Liver (tissue), 3 donors: ENCODE data around the gene SAMD4A.

ENCODE experiments used
- RAD21 ChIP-seq, 2 donors: IDR thresholded peaks; 2 replicates each; pipeline ENCODE4 v1.6.1; 2016; ENCODE audit warnings: antibody characterized with exemption in 2 of 2, mild to moderate bottlenecking in 2 of 2
- TAF1 ChIP-seq: conservative IDR thresholded peaks from 2 replicates; pipeline ENCODE4 v1.6.1; 2016; ENCODE audit warnings: antibody characterized with exemption, mild to moderate bottlenecking
- YY1 ChIP-seq: IDR thresholded peaks from 2 replicates; pipeline ENCODE4 v1.6.1; 2016; ENCODE audit warnings: antibody characterized with exemption, mild to moderate bottlenecking
- TF ChIP-seq, protein P1 (sequence below): IDR thresholded peaks from 2 replicates; pipeline ENCODE4 v1.6.1; 2016; ENCODE audit warnings: antibody characterized with exemption
- TF ChIP-seq, protein P2 (sequence below): fragments of 150-350 bp; IDR thresholded peaks from 2 replicates; pipeline ENCODE4 v1.5.1; 2017; ENCODE audit warnings: improper control_type of control experiment, low read depth, low read length; ENCODE audit not compliant: missing input control
- TF ChIP-seq, protein P3 (sequence below): IDR thresholded peaks from 2 replicates; pipeline ENCODE4 v1.6.1; 2016; ENCODE audit warnings: antibody characterized with exemption, mild to moderate bottlenecking
- donor health status: healthy.
- donor health status: healthy.

DNA sequence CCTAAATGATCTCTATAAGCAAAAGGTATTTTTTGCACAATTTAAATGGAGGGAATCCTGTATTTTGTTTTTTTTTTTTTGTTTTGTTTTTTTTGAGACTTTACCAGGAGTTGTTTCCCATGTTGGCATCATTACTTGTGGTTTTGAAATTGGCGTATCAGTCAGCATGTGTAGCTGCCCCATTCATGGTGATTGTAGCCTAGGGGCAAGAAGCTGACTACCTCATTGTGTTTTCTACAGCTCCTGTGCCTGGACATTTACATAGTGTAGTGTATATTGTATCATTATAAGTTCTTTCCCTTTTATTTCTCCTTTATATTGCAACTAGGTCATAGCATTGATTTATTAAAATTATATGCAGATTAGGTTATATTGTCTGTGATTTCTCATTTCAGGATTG, 24.5 kb downstream of the SAMD4A start:
- TF ChIP-seq RAD21 (IDR thresholded peaks at IDR 0.05) (no peak), YY1 (no peak), TAF1 (no peak)
- TF ChIP-seq, protein P1, sequence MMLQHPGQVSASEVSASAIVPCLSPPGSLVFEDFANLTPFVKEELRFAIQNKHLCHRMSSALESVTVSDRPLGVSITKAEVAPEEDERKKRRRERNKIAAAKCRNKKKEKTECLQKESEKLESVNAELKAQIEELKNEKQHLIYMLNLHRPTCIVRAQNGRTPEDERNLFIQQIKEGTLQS: no peak
- TF ChIP-seq, protein P2, sequence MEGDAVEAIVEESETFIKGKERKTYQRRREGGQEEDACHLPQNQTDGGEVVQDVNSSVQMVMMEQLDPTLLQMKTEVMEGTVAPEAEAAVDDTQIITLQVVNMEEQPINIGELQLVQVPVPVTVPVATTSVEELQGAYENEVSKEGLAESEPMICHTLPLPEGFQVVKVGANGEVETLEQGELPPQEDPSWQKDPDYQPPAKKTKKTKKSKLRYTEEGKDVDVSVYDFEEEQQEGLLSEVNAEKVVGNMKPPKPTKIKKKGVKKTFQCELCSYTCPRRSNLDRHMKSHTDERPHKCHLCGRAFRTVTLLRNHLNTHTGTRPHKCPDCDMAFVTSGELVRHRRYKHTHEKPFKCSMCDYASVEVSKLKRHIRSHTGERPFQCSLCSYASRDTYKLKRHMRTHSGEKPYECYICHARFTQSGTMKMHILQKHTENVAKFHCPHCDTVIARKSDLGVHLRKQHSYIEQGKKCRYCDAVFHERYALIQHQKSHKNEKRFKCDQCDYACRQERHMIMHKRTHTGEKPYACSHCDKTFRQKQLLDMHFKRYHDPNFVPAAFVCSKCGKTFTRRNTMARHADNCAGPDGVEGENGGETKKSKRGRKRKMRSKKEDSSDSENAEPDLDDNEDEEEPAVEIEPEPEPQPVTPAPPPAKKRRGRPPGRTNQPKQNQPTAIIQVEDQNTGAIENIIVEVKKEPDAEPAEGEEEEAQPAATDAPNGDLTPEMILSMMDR: no peak
- TF ChIP-seq, protein P3, sequence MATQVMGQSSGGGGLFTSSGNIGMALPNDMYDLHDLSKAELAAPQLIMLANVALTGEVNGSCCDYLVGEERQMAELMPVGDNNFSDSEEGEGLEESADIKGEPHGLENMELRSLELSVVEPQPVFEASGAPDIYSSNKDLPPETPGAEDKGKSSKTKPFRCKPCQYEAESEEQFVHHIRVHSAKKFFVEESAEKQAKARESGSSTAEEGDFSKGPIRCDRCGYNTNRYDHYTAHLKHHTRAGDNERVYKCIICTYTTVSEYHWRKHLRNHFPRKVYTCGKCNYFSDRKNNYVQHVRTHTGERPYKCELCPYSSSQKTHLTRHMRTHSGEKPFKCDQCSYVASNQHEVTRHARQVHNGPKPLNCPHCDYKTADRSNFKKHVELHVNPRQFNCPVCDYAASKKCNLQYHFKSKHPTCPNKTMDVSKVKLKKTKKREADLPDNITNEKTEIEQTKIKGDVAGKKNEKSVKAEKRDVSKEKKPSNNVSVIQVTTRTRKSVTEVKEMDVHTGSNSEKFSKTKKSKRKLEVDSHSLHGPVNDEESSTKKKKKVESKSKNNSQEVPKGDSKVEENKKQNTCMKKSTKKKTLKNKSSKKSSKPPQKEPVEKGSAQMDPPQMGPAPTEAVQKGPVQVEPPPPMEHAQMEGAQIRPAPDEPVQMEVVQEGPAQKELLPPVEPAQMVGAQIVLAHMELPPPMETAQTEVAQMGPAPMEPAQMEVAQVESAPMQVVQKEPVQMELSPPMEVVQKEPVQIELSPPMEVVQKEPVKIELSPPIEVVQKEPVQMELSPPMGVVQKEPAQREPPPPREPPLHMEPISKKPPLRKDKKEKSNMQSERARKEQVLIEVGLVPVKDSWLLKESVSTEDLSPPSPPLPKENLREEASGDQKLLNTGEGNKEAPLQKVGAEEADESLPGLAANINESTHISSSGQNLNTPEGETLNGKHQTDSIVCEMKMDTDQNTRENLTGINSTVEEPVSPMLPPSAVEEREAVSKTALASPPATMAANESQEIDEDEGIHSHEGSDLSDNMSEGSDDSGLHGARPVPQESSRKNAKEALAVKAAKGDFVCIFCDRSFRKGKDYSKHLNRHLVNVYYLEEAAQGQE: no peak
